ENCODE measurements around the gene OBP2B. TPM values are rescaled to one million over a fixed set of nuclear protein-coding genes. Genes with fewer than 3 reads are reported as not detected.
"Not testable (repeated sequence)": the region's sequence is repeated elsewhere in the genome, so short reads cannot be mapped to it uniquely, and the experiment has no call there.

OBP2B gene
- not detected for total RNA-seq
- total RNA-seq: 0 reads per million in 2 donors

- H3K36me3 Mint-ChIP-seq (ENCODE audit: low read depth); H3K4me1 Mint-ChIP-seq; H3K4me3 Mint-ChIP-seq; DNase-seq; H3K9me3 ChIP-seq (ENCODE audit: control insufficient read depth, low read length, poor library complexity, severe bottlenecking); ATAC-seq; H3K27ac Mint-ChIP-seq: not testable (repeated sequence)
- H3K27me3 Mint-ChIP-seq: peaks cover 37% of the 10 kb centered on the region
These were observed at the start of gene OBP2B for GRCh38 chr9:133208880-133209300. Gene OBP2B, minus strand, starts transcription at chr9:133209250. Its CDS starts 51 bp downstream, at chr9:133209199.

GRCh38 chr9:133258061-133259015 is 49.3 kb upstream of the OBP2B start:
- H3K27me3 Mint-ChIP-seq: peaks cover 26% of the 10 kb centered on the region
- peaks cover 6% of the 10 kb centered on the region for H3K36me3 Mint-ChIP-seq (ENCODE audit: low read depth)
- H3K27ac Mint-ChIP-seq: no peak overlapping the region
- DNase-seq (no peak), ATAC-seq (no peak)
- peaks cover 9% of the 10 kb centered on the region for H3K4me1 Mint-ChIP-seq
- H3K9me3 ChIP-seq (ENCODE audit: control insufficient read depth, low read length, poor library complexity, severe bottlenecking): no peaks in the 10 kb centered on the region
- H3K4me3 Mint-ChIP-seq: peak overlapping the region; percentile 7

- DNase-seq: no peak
- Mint-ChIP-seq H3K27me3 (peaks cover 25% of the 10 kb centered on the region), H3K27ac (no peak overlapping the region), H3K36me3 (ENCODE audit: low read depth) (peaks cover 6% of the 10 kb centered on the region), H3K4me3 (no peak overlapping the region), H3K4me1 (peaks cover 9% of the 10 kb centered on the region)
- no peaks in the 10 kb centered on the region for H3K9me3 ChIP-seq (ENCODE audit: control insufficient read depth, low read length, poor library complexity, severe bottlenecking)
- ATAC-seq: no peak
These were observed 48.5 kb upstream of the OBP2B start for GRCh38 chr9:133257465-133257956.

GRCh38 chr9:133256686-133257091 is 47.6 kb upstream of the OBP2B start:
- Mint-ChIP-seq H3K4me1 (peaks cover 9% of the 10 kb centered on the region), H3K4me3 (no peak overlapping the region), H3K27me3 (peaks cover 19% of the 10 kb centered on the region), H3K27ac (no peak overlapping the region), H3K36me3 (ENCODE audit: low read depth) (peaks cover 6% of the 10 kb centered on the region)
- DNase-seq (no peak), ATAC-seq (no peak)
- no peaks in the 10 kb centered on the region for H3K9me3 ChIP-seq (ENCODE audit: control insufficient read depth, low read length, poor library complexity, severe bottlenecking)

- H3K9me3 ChIP-seq (ENCODE audit: control insufficient read depth, low read length, poor library complexity, severe bottlenecking): no peaks in the 10 kb centered on the region
- no peak for DNase-seq
- H3K27me3 Mint-ChIP-seq: peaks cover 19% of the 10 kb centered on the region
- no peak for ATAC-seq
- peaks cover 6% of the 10 kb centered on the region for H3K36me3 Mint-ChIP-seq (ENCODE audit: low read depth)
- H3K4me3 Mint-ChIP-seq: no peak overlapping the region
- no peak overlapping the region for H3K27ac Mint-ChIP-seq
- peaks cover 9% of the 10 kb centered on the region for H3K4me1 Mint-ChIP-seq
These were observed 47.0 kb upstream of the OBP2B start for GRCh38 chr9:133256136-133256461.

- peaks cover 8% of the 10 kb centered on the region for H3K4me1 Mint-ChIP-seq
These were observed 46.5 kb upstream of the OBP2B start for GRCh38 chr9:133255371-133256135.

DNA sequence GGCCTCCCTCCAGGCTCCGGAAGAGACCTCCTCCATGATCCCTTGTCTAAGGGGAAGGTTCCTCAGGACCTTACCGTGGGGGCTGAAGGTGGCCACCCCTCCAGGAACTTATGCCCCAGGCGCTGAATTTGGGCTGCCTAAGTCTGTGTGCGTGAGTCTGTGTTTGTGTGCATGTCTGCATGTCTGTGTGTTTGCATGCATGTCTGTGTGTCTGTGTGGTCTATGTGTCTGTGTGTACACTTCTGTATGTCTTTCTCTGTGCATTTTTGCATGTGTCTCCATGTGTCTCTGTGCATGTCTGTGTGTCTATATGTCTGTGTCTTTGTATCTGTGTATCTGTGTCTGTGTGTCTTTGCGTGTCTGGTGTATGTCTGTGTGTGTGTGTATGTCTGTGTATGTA is 45.4 kb upstream of the OBP2B start:
- Mint-ChIP-seq H3K36me3 (ENCODE audit: low read depth) (no peaks in the 10 kb centered on the region), H3K4me1 (peaks cover 7% of the 10 kb centered on the region), H3K27me3 (peaks cover 23% of the 10 kb centered on the region), H3K4me3 (no peak overlapping the region), H3K27ac (no peak overlapping the region)
- no peak for ATAC-seq
- no peak for DNase-seq
- H3K9me3 ChIP-seq (ENCODE audit: control insufficient read depth, low read length, poor library complexity, severe bottlenecking): no peaks in the 10 kb centered on the region

More at GRCh38 chr9:133255371-133256135, 46.5 kb upstream of the OBP2B start:
- Mint-ChIP-seq H3K4me3 (no peak overlapping the region), H3K36me3 (ENCODE audit: low read depth) (peaks cover 3% of the 10 kb centered on the region), H3K27ac (no peak overlapping the region), H3K27me3 (peaks cover 17% of the 10 kb centered on the region)
- ATAC-seq (no peak), DNase-seq (no peak)
- no peaks in the 10 kb centered on the region for H3K9me3 ChIP-seq (ENCODE audit: control insufficient read depth, low read length, poor library complexity, severe bottlenecking)

DNA sequence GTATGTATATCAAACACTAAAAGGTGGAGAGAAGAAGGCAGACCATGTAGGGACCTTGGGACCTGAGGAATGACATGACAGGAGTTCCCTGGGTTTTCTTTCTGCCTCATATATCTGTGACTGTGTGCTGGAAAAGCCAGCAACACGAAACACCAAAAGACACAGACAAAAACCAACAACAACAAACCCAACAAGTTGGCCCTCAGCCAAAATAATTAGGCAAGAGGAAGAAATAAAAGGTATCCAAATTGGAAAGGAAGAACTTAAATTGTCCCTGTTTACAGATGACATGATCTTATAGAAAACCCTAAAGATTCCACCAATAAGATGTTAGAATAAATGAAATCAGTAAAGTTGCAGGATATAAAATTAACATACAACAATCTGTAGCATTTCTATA is 44.2 kb upstream of the OBP2B start:
- no peak overlapping the region for H3K27ac Mint-ChIP-seq
- no peaks in the 10 kb centered on the region for H3K36me3 Mint-ChIP-seq (ENCODE audit: low read depth)
- no peak overlapping the region for H3K4me3 Mint-ChIP-seq
- ATAC-seq: no peak
- H3K27me3 Mint-ChIP-seq: peaks cover 27% of the 10 kb centered on the region
- no peaks in the 10 kb centered on the region for H3K9me3 ChIP-seq (ENCODE audit: control insufficient read depth, low read length, poor library complexity, severe bottlenecking)
- no peak for DNase-seq
- peaks cover 7% of the 10 kb centered on the region for H3K4me1 Mint-ChIP-seq

DNA sequence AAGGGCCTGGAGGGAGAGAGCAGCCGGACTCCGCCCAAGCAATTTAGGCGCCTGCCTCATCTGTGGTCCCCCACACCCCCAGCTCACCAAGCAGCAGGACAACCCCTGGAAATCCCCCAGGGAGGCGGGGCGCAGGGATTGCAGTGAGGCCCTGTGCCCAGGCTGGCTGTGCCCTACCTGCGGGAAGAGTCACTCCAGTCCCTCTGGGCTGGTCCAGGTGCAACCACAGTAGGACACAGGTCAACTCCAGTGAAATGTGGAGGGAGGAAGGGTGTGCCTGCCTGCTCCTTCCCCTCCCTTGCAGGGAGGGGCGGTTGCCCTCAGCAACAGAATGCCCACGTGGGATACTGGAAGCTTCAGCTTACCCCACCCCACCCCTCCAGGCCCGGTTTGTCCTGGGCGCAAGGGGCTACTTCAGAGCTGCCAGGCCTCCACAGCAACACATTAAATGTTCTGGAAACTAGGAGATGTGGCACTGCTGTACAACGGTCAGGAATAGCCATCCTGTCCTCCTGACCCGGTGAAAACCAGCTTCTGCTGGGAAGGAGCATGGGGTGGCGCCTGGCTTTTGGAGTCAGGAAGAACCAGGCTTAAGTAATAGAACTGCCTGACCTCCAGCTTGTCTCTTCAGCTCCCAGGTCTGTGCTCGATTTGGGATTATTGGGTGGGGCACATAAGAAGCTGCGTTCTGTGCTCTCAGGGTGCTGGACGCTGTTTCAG is 43.4 kb upstream of the OBP2B start:
- DNase-seq (no peak), ATAC-seq (peak; percentile 25)
- Mint-ChIP-seq H3K4me1 (peaks cover 6% of the 10 kb centered on the region), H3K4me3 (peak overlapping the region; percentile 31), H3K36me3 (ENCODE audit: low read depth) (no peaks in the 10 kb centered on the region), H3K27ac (no peak overlapping the region), H3K27me3 (peaks cover 27% of the 10 kb centered on the region)
- H3K9me3 ChIP-seq (ENCODE audit: control insufficient read depth, low read length, poor library complexity, severe bottlenecking): no peaks in the 10 kb centered on the region

DNA sequence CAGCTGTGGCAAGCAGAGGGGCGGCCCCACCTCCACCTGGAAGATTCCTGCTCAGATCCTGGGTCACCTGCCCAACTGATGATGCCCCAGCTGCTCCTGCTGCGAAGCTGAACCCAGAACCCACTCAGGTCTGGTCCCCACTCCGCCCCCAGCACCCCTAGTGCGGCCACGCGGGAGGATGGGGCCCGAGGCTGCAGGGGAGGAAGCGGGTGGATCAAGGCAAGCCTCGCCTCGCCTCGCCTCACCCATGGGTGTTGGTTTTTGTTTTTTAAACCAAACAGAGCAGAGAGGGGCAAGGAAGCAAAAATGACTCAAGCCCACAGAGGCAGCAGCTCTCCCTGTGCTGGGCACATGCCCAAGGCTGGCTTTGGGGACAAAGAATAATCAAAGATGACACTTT is 42.7 kb upstream of the OBP2B start:
- no peak overlapping the region for H3K27ac Mint-ChIP-seq
- H3K27me3 Mint-ChIP-seq: peaks cover 30% of the 10 kb centered on the region
- DNase-seq: no peak
- no peak for ATAC-seq
- H3K4me1 Mint-ChIP-seq: peaks cover 3% of the 10 kb centered on the region
- no peaks in the 10 kb centered on the region for H3K9me3 ChIP-seq (ENCODE audit: control insufficient read depth, low read length, poor library complexity, severe bottlenecking)
- peak overlapping the region; percentile 31 for H3K4me3 Mint-ChIP-seq
- no peaks in the 10 kb centered on the region for H3K36me3 Mint-ChIP-seq (ENCODE audit: low read depth)

GRCh38 chr9:133251221-133251620 is 42.2 kb upstream of the OBP2B start:
- DNase-seq; ATAC-seq; H3K9me3 ChIP-seq (ENCODE audit: control insufficient read depth, low read length, poor library complexity, severe bottlenecking); H3K4me1 Mint-ChIP-seq; H3K36me3 Mint-ChIP-seq (ENCODE audit: low read depth); H3K27ac Mint-ChIP-seq: not testable (repeated sequence)
- H3K4me3 Mint-ChIP-seq: peak overlapping the region; percentile 31
- H3K27me3 Mint-ChIP-seq: peaks cover 31% of the 10 kb centered on the region

DNA sequence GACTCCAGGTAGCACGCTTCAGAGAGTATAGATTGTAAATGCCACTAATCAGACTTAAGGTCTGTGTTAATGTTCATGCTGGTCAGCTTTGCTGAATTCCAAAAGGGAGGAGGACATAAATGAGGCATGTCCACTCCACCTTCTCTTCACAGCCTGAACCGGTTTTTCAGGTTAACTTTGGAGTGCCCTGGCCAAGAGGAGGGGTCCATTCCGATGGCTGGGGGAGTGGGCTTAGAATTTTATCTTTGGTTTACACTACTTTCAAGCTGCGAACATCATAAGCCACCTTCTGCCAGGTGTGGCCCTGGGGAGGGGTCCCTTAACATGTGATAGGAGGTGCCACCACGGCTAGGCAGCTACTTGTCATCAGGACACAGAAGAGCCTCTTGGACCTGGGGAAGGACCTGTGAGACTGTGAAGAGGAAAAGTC is 41.7 kb upstream of the OBP2B start:
- no peak for DNase-seq
- H3K9me3 ChIP-seq (ENCODE audit: control insufficient read depth, low read length, poor library complexity, severe bottlenecking): no peaks in the 10 kb centered on the region
- no peak overlapping the region for H3K27ac Mint-ChIP-seq

DNA sequence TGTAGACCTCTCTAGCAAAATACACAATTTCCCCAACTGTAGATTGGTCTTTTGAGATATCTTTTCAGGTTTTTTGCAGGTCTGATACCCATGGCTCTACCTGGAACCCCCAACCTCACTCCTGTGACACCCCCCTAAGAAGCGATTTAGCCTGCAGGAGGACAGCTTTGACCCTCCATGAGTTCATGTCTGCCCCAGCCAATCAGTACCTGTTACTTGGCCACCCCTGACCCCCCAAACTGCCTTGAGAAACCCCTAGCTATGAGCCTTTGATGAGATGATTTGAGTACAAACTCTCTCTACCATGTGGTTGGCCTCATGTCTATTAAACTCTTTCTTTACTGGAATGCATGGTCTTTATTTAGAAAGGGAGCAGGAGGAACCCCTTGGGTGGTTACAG is 40.3 kb upstream of the OBP2B start:
- DNase-seq (no peak), ATAC-seq (no peak)
- Mint-ChIP-seq H3K4me3 (peak overlapping the region; percentile 12), H3K4me1 (peaks cover 3% of the 10 kb centered on the region), H3K27ac (no peak overlapping the region), H3K27me3 (peaks cover 35% of the 10 kb centered on the region), H3K36me3 (ENCODE audit: low read depth) (no peaks in the 10 kb centered on the region)
- H3K9me3 ChIP-seq (ENCODE audit: control insufficient read depth, low read length, poor library complexity, severe bottlenecking): no peaks in the 10 kb centered on the region

More for the DNA sequence above, 41.7 kb upstream of the OBP2B start:
- Mint-ChIP-seq H3K36me3 (ENCODE audit: low read depth) (no peaks in the 10 kb centered on the region), H3K27me3 (peaks cover 35% of the 10 kb centered on the region), H3K4me3 (no peak overlapping the region), H3K4me1 (peaks cover 3% of the 10 kb centered on the region)
- ATAC-seq: no peak

Measured in T-helper 17 cell (primary cell).